ENCODE data around the gene HHEX.
A peak's percentile ranks its signal among the peaks of the same experiment; 100 is the strongest.

HHEX gene

DNA sequence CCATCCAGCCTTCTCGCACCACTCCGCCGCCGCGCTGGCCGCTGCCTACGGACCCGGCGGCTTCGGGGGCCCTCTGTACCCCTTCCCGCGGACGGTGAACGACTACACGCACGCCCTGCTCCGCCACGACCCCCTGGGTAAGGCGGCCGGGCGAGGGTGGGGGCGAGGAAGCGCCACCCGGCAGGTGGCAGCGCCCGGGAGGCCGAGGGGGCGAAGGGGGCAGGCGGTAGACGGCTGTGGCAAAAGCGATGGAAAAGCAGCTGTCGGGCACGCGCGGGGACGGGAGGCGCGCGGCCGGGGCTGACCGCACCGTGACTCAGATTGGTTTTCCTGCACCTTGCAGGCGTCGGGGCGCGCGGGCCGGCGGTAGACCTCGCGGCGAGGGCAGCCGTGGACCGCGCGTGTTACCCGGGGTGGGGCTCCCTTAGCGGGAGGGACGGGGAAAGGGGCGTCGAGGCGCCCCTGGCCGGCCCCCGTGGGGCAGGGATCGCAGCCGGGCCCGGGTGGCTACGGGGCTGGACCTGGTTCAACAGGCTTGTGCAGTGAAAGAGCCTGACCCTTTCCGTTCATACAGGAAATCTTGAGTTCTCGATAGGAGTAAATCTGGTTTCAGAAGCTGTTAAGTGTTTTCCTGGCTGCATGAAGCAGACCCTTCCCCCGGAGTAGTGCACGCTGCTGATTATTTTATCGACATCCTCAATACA is 608 bp downstream of the HHEX start:
- Histone ChIP-seq H3K36me3 (replicated peaks; ENCODE audit: insufficient read depth, low read length) (no peaks in the 10 kb centered on the region), H3K27ac (ENCODE audit: low read length) (no peak overlapping the region), H4K20me1 (ENCODE audit: insufficient read depth, low read length) (no peaks in the 10 kb centered on the region), H3K9me2 (replicated peaks; ENCODE audit: insufficient read depth, low read length) (no peaks in the 10 kb centered on the region), H3K79me2 (ENCODE audit: low read length) (no peaks in the 10 kb centered on the region), H3K27me3 (replicated peaks; ENCODE audit: insufficient read depth, low read length) (peaks cover 57% of the 10 kb centered on the region), H3K4me1 (ENCODE audit: low read length) (no peaks in the 10 kb centered on the region), H3F3A (ENCODE audit: insufficient read depth, low read length) (no peaks in the 10 kb centered on the region), H3K9me3 (replicated peaks; ENCODE audit: insufficient read depth, low read length) (no peaks in the 10 kb centered on the region), H3K9ac (ENCODE audit: low read length) (no peak overlapping the region), H2AFZ (ENCODE audit: low read length) (peak overlapping the region; percentile 57), H3K4me3 (ENCODE audit: low read length) (peak overlapping the region; percentile 59), H3K4me2 (ENCODE audit: low read depth, low read length) (peak overlapping the region; percentile 66)
- no peak for DNase-seq
- no peak for TF ChIP-seq EZH2 (optimal IDR thresholded peaks at IDR 0.05; ENCODE audit: low read depth, low read length)
- TF ChIP-seq, protein P1, sequence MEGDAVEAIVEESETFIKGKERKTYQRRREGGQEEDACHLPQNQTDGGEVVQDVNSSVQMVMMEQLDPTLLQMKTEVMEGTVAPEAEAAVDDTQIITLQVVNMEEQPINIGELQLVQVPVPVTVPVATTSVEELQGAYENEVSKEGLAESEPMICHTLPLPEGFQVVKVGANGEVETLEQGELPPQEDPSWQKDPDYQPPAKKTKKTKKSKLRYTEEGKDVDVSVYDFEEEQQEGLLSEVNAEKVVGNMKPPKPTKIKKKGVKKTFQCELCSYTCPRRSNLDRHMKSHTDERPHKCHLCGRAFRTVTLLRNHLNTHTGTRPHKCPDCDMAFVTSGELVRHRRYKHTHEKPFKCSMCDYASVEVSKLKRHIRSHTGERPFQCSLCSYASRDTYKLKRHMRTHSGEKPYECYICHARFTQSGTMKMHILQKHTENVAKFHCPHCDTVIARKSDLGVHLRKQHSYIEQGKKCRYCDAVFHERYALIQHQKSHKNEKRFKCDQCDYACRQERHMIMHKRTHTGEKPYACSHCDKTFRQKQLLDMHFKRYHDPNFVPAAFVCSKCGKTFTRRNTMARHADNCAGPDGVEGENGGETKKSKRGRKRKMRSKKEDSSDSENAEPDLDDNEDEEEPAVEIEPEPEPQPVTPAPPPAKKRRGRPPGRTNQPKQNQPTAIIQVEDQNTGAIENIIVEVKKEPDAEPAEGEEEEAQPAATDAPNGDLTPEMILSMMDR (IDR thresholded peaks at IDR 0.05; ENCODE audit: low read length): no peak
- no peak for TF ChIP-seq EZH2phosphoT487 (IDR thresholded peaks at IDR 0.05; ENCODE audit: low read length)

DNA sequence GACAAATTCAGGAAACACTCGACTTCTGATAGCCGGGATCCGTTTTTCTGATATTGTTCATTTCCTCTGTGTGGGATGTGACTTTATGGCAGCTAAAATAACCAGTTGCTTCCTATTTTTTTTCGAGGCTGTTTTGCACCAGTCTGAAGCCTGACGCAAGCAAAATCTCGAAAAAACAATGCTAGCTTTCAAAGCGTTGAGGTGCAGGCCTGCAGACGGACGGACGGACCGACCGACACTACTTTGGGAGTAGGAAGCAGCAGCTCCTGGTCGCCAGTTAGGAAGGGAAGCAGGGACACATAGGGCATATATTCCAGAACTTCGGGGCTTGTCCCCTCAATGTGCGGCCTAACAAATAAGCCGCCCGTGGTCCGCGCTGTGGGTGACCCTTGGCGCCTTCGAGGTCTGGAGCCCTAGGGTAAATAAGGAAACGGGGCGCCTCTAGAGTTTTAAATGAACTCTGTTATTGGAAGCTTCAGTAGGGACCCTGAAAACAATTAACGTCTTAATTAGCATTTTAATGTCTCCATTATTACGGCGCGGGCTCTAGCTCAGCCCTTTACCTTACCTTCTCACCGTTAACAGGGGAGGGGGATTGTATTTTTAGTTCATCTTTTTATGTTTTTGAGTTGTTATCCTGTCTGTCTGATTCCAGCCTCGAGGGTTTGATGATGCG is 1.3 kb downstream of the HHEX start:
- TF ChIP-seq EZH2phosphoT487 (IDR thresholded peaks at IDR 0.05; ENCODE audit: low read length) (no peak), EZH2 (optimal IDR thresholded peaks at IDR 0.05; ENCODE audit: low read depth, low read length) (no peak)
- TF ChIP-seq, protein P1 (IDR thresholded peaks at IDR 0.05; ENCODE audit: low read length): no peak
- no peak overlapping the region for H3K9ac ChIP-seq (ENCODE audit: low read length)
- no peak overlapping the region for H3K27ac ChIP-seq (ENCODE audit: low read length)
- no peaks in the 10 kb centered on the region for H3K36me3 ChIP-seq (replicated peaks; ENCODE audit: insufficient read depth, low read length)
- H3K79me2 ChIP-seq (ENCODE audit: low read length): no peaks in the 10 kb centered on the region
- no peak overlapping the region for H2AFZ ChIP-seq (ENCODE audit: low read length)
- no peak overlapping the region for H3K4me3 ChIP-seq (ENCODE audit: low read length)
- no peaks in the 10 kb centered on the region for H3K9me2 ChIP-seq (replicated peaks; ENCODE audit: insufficient read depth, low read length)
- H3K27me3 ChIP-seq (replicated peaks; ENCODE audit: insufficient read depth, low read length): peaks cover 57% of the 10 kb centered on the region
- no peak overlapping the region for H3K4me2 ChIP-seq (ENCODE audit: low read depth, low read length)
- H3F3A ChIP-seq (ENCODE audit: insufficient read depth, low read length): no peaks in the 10 kb centered on the region
- no peaks in the 10 kb centered on the region for H4K20me1 ChIP-seq (ENCODE audit: insufficient read depth, low read length)
- no peak for DNase-seq
- H3K4me1 ChIP-seq (ENCODE audit: low read length): no peaks in the 10 kb centered on the region
- no peaks in the 10 kb centered on the region for H3K9me3 ChIP-seq (replicated peaks; ENCODE audit: insufficient read depth, low read length)

DNA sequence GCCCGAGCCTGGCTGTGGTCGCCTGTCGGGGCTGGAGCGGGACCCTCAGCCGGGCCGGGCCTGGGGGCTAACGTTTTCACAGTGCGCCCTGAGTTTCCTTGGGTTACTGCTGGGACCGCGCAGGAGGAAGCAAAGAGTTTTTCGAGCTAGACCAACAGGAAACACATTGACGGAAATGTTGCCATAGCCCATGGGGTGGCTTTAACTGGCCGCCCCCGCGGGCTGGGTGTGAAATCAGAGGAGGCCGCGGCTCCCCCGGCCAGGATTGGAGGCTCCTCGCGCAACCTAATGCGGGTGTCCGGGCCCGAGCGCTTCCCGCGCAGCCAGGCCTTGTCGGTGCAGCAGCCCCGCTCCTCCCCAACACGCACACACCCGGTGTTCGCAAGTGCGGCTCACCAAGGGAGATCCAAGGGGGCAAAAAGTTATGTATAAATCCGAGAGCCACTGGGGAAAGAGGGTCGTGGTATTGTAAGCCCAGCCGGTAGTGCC is 1.9 kb downstream of the HHEX start:
- Histone ChIP-seq H3F3A (ENCODE audit: insufficient read depth, low read length) (no peaks in the 10 kb centered on the region), H3K4me1 (ENCODE audit: low read length) (no peaks in the 10 kb centered on the region), H3K4me3 (ENCODE audit: low read length) (no peak overlapping the region), H3K27me3 (replicated peaks; ENCODE audit: insufficient read depth, low read length) (peaks cover 63% of the 10 kb centered on the region), H3K9me2 (replicated peaks; ENCODE audit: insufficient read depth, low read length) (no peaks in the 10 kb centered on the region), H3K27ac (ENCODE audit: low read length) (no peak overlapping the region), H3K9ac (ENCODE audit: low read length) (no peak overlapping the region), H3K4me2 (ENCODE audit: low read depth, low read length) (no peak overlapping the region), H2AFZ (ENCODE audit: low read length) (no peak overlapping the region), H3K79me2 (ENCODE audit: low read length) (no peaks in the 10 kb centered on the region), H3K9me3 (replicated peaks; ENCODE audit: insufficient read depth, low read length) (no peaks in the 10 kb centered on the region), H4K20me1 (ENCODE audit: insufficient read depth, low read length) (no peaks in the 10 kb centered on the region), H3K36me3 (replicated peaks; ENCODE audit: insufficient read depth, low read length) (no peaks in the 10 kb centered on the region)
- TF ChIP-seq, protein P1 (IDR thresholded peaks at IDR 0.05; ENCODE audit: low read length): no peak
- TF ChIP-seq EZH2 (optimal IDR thresholded peaks at IDR 0.05; ENCODE audit: low read depth, low read length): no peak
- no peak for TF ChIP-seq EZH2phosphoT487 (IDR thresholded peaks at IDR 0.05; ENCODE audit: low read length)
- DNase-seq: no peak

Data from MM.1S (cell line).